NT2/D1 (cell line): ENCODE measurements around the gene FRMD4A.

Experiments
- SUZ12 ChIP-seq: IDR thresholded peaks from 2 replicates; pipeline ENCODE4 v1.6.1; 2011; ENCODE audit not compliant: insufficient read length, insufficient read depth; ENCODE audit errors: extremely low read depth
- YY1 ChIP-seq: IDR thresholded peaks from 2 replicates; pipeline ENCODE4 v1.6.1; 2011; ENCODE audit not compliant: insufficient read length, insufficient read depth
- ZNF274 ChIP-seq: IDR thresholded peaks from 2 replicates; pipeline ENCODE4 v1.6.1; 2011; ENCODE audit warnings: mild to moderate bottlenecking, low read depth, low read length

DNA sequence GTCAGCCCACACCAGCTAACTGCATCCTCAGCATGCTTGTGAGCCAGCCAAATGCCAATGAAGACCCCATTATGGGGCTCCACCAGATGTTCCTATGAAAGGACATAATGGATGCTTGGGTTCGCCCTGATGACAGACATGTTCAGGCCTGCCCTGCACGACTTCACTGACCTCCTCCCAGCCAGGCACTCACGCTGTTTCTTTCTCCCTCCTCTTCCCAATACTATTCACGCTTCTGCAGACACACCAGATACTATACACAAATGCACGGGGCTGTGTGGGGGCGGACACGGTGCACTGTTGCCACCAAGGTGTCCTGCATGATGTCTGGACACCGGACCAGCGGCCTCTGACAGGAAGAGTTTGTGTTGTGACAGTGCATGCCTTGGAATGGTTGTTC, 459.7 kb downstream of the FRMD4A start:
- TF ChIP-seq YY1 (no peak), SUZ12 (no peak), ZNF274 (no peak)
